NCI-H2227 treated with DMSO at 0.1 percent for 48 hours (cell line): ENCODE results near the gene ANAPC5.
"Not testable (repeated sequence)": the region's sequence is repeated elsewhere in the genome, so short reads cannot be mapped to it uniquely, and the experiment has no call there.

Source experiments
- DNase-seq: peaks from one replicate; lab custom pipeline; 2025; lab: John Stamatoyannopoulos, UW

The ANAPC5 gene

GRCh38 chr12:121284551-121285390, 67.4 kb downstream of the ANAPC5 start:
- DNase-seq: no peak

GRCh38 chr12:121283841-121284240, 68.4 kb downstream of the ANAPC5 start:
- DNase-seq: no peak

GRCh38 chr12:121283388-121283787, 68.8 kb downstream of the ANAPC5 start:
- DNase-seq: no peak

- not testable (repeated sequence) for DNase-seq
Observed at GRCh38 chr12:121282910-121283309, 69.3 kb downstream of the ANAPC5 start.

GRCh38 chr12:121282072-121282742, 70.0 kb downstream of the ANAPC5 start:
- DNase-seq: no peak

- DNase-seq: not testable (repeated sequence)
Observed at GRCh38 chr12:121281116-121281515, 71.1 kb downstream of the ANAPC5 start.

- not testable (repeated sequence) for DNase-seq
Observed at GRCh38 chr12:121280531-121280930, 71.7 kb downstream of the ANAPC5 start.

- DNase-seq: no peak
Observed at GRCh38 chr12:121279507-121279915, 72.7 kb downstream of the ANAPC5 start.

- no peak for DNase-seq
Observed at GRCh38 chr12:121279071-121279375, 73.2 kb downstream of the ANAPC5 start.

- no peak for DNase-seq
Observed at GRCh38 chr12:121278169-121279070, 73.8 kb downstream of the ANAPC5 start.

GRCh38 chr12:121277374-121277759, 74.8 kb downstream of the ANAPC5 start:
- no peak for DNase-seq

GRCh38 chr12:121274036-121274763, 78.0 kb downstream of the ANAPC5 start:
- no peak for DNase-seq

GRCh38 chr12:121273364-121273896, 78.8 kb downstream of the ANAPC5 start:
- no peak for DNase-seq

- DNase-seq: no peak
Observed at GRCh38 chr12:121267822-121268221, 84.4 kb downstream of the ANAPC5 start.

GRCh38 chr12:121264951-121265515, 87.2 kb downstream of the ANAPC5 start:
- no peak for DNase-seq

GRCh38 chr12:121264135-121264534, 88.1 kb downstream of the ANAPC5 start:
- no peak for DNase-seq

GRCh38 chr12:121263206-121263935, 88.8 kb downstream of the ANAPC5 start:
- no peak for DNase-seq

- no peak for DNase-seq
Observed at GRCh38 chr12:121261398-121261797, 90.8 kb downstream of the ANAPC5 start.

GRCh38 chr12:121260091-121260490, 92.1 kb downstream of the ANAPC5 start:
- DNase-seq: no peak

- DNase-seq: no peak
Observed at GRCh38 chr12:121259074-121259473, 93.1 kb downstream of the ANAPC5 start.
